HepG2 (cell line): Measurements from ENCODE around the gene TTC4.

Experiments
- AFF4 ChIP-seq: sonication (generic); formaldehyde crosslinking; IDR thresholded peaks from 2 replicates; pipeline ENCODE4 v1.4.0; 2020; ENCODE audit warnings: missing genetic modification reagents
- CTCF ChIP-seq: sonication (generic); formaldehyde crosslinking; IDR thresholded peaks from 2 replicates; pipeline ENCODE4 v1.5.0; 2020; ENCODE audit warnings: mild to moderate bottlenecking, missing genetic modification reagents, moderate library complexity
- ELK4 ChIP-seq: sonication (generic); formaldehyde crosslinking; IDR thresholded peaks from 2 replicates; pipeline ENCODE4 v1.9.0; 2021; ENCODE audit warnings: missing genetic modification reagents, borderline replicate concordance
- ESRRA ChIP-seq: sonication (generic); formaldehyde crosslinking; IDR thresholded peaks from 2 replicates; pipeline ENCODE4 v1.5.1; 2020; ENCODE audit warnings: mild to moderate bottlenecking, low read depth, missing genetic modification reagents
- EZH2 ChIP-seq: conservative IDR thresholded peaks from 2 replicates; pipeline ENCODE4 v1.6.1; 2012; ENCODE audit warnings: mild to moderate bottlenecking, low read depth, low read length, moderate library complexity
- HCFC1 ChIP-seq: fragments of 150-350 bp; IDR thresholded peaks from 2 replicates; pipeline ENCODE4 v1.6.1; 2014; ENCODE audit warnings: low read depth, low read length
- HMGXB4 ChIP-seq, 2 experiments: sonication (generic) in 1 of 2; formaldehyde crosslinking in 1 of 2; IDR thresholded peaks; 2 replicates each; pipeline versions ENCODE4 v1.4.0 to v1.6.1; 2018 to 2020; ENCODE audit warnings: missing genetic modification reagents in 2 of 2, borderline replicate concordance in 1 of 2, low read depth in 1 of 2, mild to moderate bottlenecking in 1 of 2, missing biosample characterization in 1 of 2
- POLR2G ChIP-seq: fragments of 200-400 bp; formaldehyde crosslinking; IDR thresholded peaks from 2 replicates; pipeline ENCODE4 v1.6.1; 2018; ENCODE audit warnings: mild to moderate bottlenecking, low read depth, low read length, moderate library complexity
- RFX5 ChIP-seq: IDR thresholded peaks from 2 replicates; pipeline ENCODE4 v1.6.1; 2011; ENCODE audit warnings: low read depth, low read length, improper control_type of control experiment
- ZNF496 ChIP-seq: sonication (generic); formaldehyde crosslinking; IDR thresholded peaks from 2 replicates; pipeline ENCODE4 v1.8.1; 2023; ENCODE audit warnings: mild to moderate bottlenecking, moderate library complexity, missing genetic modification reagents; ENCODE audit not compliant: insufficient replicate concordance

GRCh38 chr1:54787604-54788003 is 71.9 kb downstream of the TTC4 start:
- TF ChIP-seq AFF4 (CRISPR knock-in tag) (no peak), RFX5 (no peak), ELK4 (CRISPR knock-in tag) (no peak), POLR2G (no peak), HMGXB4 (CRISPR knock-in tag; IDR thresholded peaks at IDR 0.05; ENCODE audit: borderline replicate concordance in 1 of 2, low read depth in 1 of 2) (no peak), HCFC1 (no peak), CTCF (CRISPR knock-in tag) (no peak), ESRRA (CRISPR knock-in tag) (no peak), EZH2 (no peak), ZNF496 (CRISPR knock-in tag) (no peak)
